Smooth muscle cell (in vitro differentiated cells): ENCODE data around the gene CTF1. TPM values are rescaled to one million over a fixed set of nuclear protein-coding genes. Genes with fewer than 3 reads are reported as not detected.

ENCODE experiments used
- DNase-seq: peaks from one replicate; lab custom pipeline; 2025; ENCODE audit not compliant: unreplicated experiment; lab: John Stamatoyannopoulos, UW
- H2AFZ ChIP-seq: fragments of 200-600 bp; sonication (generic); 2 replicates; pipeline ENCODE4 v1.6.0; 2016; ENCODE audit warnings: antibody characterized with exemption, low read depth, mild to moderate bottlenecking
- H3F3A ChIP-seq: fragments of 200-600 bp; sonication (generic); 2 replicates; pipeline ENCODE4 v1.6.0; 2017; ENCODE audit warnings: antibody characterized with exemption, low read depth
- H3K27ac ChIP-seq: fragments of 200-600 bp; sonication (generic); 2 replicates; pipeline ENCODE4 v1.5.1; 2016; ENCODE audit warnings: low read depth, mild to moderate bottlenecking
- H3K27me3 ChIP-seq: fragments of 200-600 bp; sonication (generic); 2 replicates; pipeline ENCODE4 v1.6.1; 2016; ENCODE audit warnings: low read depth, mild to moderate bottlenecking
- H3K36me3 ChIP-seq: fragments of 200-600 bp; sonication (generic); 2 replicates; pipeline ENCODE4 v1.5.1; 2016; ENCODE audit warnings: low read depth
- H3K4me1 ChIP-seq: fragments of 200-600 bp; sonication (generic); 2 replicates; pipeline ENCODE4 v1.5.1; 2016; ENCODE audit warnings: low read depth
- H3K4me2 ChIP-seq: fragments of 200-600 bp; sonication (generic); 2 replicates; pipeline ENCODE4 v1.6.0; 2016; ENCODE audit warnings: mild to moderate bottlenecking
- H3K4me3 ChIP-seq: fragments of 200-600 bp; sonication (generic); 2 replicates; pipeline ENCODE4 v1.5.1; 2016; ENCODE audit warnings: mild to moderate bottlenecking
- H3K79me2 ChIP-seq: fragments of 200-600 bp; sonication (generic); 2 replicates; pipeline ENCODE4 v1.6.0; 2016; ENCODE audit warnings: low read depth, mild to moderate bottlenecking
- H3K9ac ChIP-seq: fragments of 200-600 bp; sonication (generic); 2 replicates; pipeline ENCODE4 v1.6.0; 2016; ENCODE audit warnings: low read depth
- H3K9me3 ChIP-seq: fragments of 200-600 bp; sonication (generic); replicated peaks from 2 replicates; pipeline ENCODE4 v1.5.1; 2016; ENCODE audit warnings: low read depth
- H4K20me1 ChIP-seq: fragments of 200-600 bp; sonication (generic); 2 replicates; pipeline ENCODE4 v1.6.0; 2016; ENCODE audit warnings: low read depth
- WGBS: methylation state at CpG from one replicate; pipeline ENCODE4 v1.1.7; 2016; ENCODE audit warnings: low lambda C conversion rate; 5-methylcytosine and 5-hydroxymethylcytosine counted together
- polyA plus RNA-seq: library from polyadenylated mRNA; unstranded; fragments of >200 nt; fragmentation: Nextera tagmentation; extraction: Ambion mirVana; gene quantifications from 2 replicates; pipeline ENCODE4 v1.2.1, GENCODE V29; 2016
- total RNA-seq: library from RNA; depleted of rRNA; stranded (reverse); fragments of >200 nt; gene quantifications from 2 replicates; pipeline ENCODE4 v1.2.3, GENCODE V29; 2014
- TF ChIP-seq, protein P1 (sequence below): fragments of 200-600 bp; sonication (generic); IDR thresholded peaks from 2 replicates; pipeline ENCODE4 v1.5.1; 2017; ENCODE audit warnings: borderline replicate concordance, mild to moderate bottlenecking, antibody characterized with exemption; ENCODE audit not compliant: insufficient read depth, poor library complexity, severe bottlenecking

The CTF1 gene
- total and polyA plus RNA-seq, 2 experiments from 2014 or later = 0.76 to 8.1 TPM

DNA sequence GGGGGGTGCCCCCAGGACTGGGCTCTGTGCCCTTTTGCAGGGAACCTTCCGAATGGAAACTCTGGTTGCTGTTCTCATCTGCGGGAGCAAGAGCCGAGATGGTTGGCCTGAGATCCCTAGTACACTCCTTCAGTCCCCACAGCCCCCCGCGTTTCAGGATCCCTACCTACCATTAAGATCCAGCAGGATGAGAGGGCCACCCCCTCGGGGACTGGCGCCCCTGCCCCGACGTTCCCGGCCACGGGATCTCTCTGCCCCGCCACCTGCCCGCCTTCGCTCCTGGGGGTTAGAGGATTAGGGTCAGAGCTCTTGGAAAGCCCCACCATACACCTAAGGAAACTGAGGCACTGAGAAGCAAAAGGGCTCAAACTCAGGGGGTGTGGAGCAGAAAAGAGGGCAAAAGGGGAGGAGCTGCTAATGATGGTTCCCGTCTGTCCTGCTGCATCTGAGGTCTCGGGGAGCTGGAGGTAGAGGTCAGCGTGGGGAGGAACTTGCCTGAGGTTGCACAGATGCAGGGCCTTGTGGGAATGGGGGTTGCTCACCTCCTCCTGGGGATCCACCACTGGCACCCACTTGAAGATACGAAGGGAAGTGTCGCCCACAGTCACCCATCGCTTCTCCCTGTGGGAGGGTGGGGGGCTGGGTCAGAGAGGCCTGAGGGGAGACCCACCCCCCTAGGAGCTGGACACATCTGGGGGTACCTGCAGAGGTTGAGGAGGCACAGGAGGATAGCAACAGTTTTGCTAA lies 3.6 kb upstream of the CTF1 start:
- H3K4me2 ChIP-seq = peak overlapping the region; percentile 95
- TF ChIP-seq, protein P1, sequence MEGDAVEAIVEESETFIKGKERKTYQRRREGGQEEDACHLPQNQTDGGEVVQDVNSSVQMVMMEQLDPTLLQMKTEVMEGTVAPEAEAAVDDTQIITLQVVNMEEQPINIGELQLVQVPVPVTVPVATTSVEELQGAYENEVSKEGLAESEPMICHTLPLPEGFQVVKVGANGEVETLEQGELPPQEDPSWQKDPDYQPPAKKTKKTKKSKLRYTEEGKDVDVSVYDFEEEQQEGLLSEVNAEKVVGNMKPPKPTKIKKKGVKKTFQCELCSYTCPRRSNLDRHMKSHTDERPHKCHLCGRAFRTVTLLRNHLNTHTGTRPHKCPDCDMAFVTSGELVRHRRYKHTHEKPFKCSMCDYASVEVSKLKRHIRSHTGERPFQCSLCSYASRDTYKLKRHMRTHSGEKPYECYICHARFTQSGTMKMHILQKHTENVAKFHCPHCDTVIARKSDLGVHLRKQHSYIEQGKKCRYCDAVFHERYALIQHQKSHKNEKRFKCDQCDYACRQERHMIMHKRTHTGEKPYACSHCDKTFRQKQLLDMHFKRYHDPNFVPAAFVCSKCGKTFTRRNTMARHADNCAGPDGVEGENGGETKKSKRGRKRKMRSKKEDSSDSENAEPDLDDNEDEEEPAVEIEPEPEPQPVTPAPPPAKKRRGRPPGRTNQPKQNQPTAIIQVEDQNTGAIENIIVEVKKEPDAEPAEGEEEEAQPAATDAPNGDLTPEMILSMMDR = no peak
- H3K79me2 ChIP-seq = peaks cover 29% of the 10 kb centered on the region
- H3F3A ChIP-seq = peaks cover 20% of the 10 kb centered on the region
- no peak for DNase-seq
- peak overlapping the region; percentile 84 for H3K9ac ChIP-seq
- 90% methylated on average over 19 of the region's 20 CpGs for WGBS
- no peak overlapping the region for H3K27ac ChIP-seq
- no peaks in the 10 kb centered on the region for H3K9me3 ChIP-seq
- H3K4me1 ChIP-seq = peaks cover 20% of the 10 kb centered on the region
- peak overlapping the region; percentile 86 for H3K4me3 ChIP-seq
- H4K20me1 ChIP-seq = no peaks in the 10 kb centered on the region
- H3K36me3 ChIP-seq = no peaks in the 10 kb centered on the region
- no peaks in the 10 kb centered on the region for H3K27me3 ChIP-seq
- no peak overlapping the region for H2AFZ ChIP-seq

DNA sequence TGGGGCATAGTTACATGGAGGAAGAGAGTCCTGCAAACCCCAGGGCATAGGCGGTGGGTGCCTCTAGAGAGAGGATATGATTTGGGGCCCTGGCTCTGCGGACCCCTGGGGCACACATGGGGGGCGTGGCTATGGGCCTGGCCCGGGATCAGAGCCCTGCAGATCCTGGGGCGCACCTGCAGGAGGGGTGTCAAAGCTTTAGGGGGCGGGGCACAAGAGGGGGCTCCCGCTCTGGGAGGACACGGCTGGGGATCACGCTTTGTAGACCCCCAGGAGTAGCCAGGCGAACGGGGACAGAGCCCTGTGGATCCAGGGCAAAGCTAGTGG lies 3.0 kb upstream of the CTF1 start:
- H3K27me3 ChIP-seq = no peaks in the 10 kb centered on the region
- no peaks in the 10 kb centered on the region for H3K9me3 ChIP-seq
- H3K9ac ChIP-seq = peak overlapping the region; percentile 84
- H3K4me1 ChIP-seq = peaks cover 20% of the 10 kb centered on the region
- H3K79me2 ChIP-seq = peaks cover 29% of the 10 kb centered on the region
- TF ChIP-seq, protein P1 = no peak
- no peaks in the 10 kb centered on the region for H3K36me3 ChIP-seq
- H4K20me1 ChIP-seq = no peaks in the 10 kb centered on the region
- H2AFZ ChIP-seq = peak overlapping the region; percentile 60
- WGBS = 11% methylated on average over 1 of the region's 11 CpGs
- DNase-seq = no peak
- peak overlapping the region; percentile 42 for H3K27ac ChIP-seq
- peak overlapping the region; percentile 86 for H3K4me3 ChIP-seq
- peaks cover 20% of the 10 kb centered on the region for H3F3A ChIP-seq
- peak overlapping the region; percentile 95 for H3K4me2 ChIP-seq

DNA sequence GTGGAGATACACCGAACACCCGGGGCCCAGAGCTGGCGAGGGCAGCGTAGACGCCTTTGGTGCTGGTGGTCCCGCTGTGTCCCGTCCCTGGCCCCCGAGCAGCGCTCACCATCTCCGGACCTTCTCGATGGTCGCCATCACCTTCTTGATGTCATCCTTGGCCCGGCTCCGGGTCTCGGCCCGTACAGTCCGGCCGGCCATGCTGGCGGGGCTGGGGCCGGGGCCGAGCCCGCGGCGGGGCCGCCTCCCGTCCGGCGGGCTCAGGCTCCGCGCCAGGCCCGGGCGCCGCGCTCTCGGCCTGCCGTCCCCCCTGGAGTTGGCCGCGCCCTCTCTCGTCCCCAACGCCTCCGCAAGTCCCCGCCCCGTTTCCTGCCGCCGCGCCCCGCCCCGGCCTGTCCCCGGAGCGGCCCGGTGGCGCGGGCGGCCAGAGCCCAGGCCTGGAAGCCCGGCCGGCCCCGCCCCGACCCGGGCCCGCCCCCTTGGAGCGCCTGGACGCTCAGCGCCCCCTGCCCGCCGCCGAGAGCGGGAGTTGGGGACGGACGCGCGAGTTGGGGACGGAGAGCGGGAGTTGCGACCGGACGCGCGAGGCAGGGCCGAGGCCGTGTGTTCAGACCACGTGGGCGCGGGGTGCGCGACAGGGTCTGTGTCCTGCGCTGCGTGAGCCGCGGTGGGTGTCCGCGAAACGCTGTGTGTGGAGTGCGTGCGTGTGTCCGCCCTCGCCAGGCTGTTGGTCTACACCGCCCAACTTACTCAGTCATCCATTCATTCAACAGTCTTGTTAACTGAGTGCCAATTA lies 2.5 kb upstream of the CTF1 start, which contains the start of gene BCL7C:
TSS of gene BCL7C (minus strand) at position 334 of the 796 bp plus-strand sequence. CDS start at position 201, 133 bp downstream.
- Histone ChIP-seq H3K4me1 (peaks cover 20% of the 10 kb centered on the region), H3K9ac (peak within 1 kb of the TSS; percentile 84), H4K20me1 (no peaks in the 10 kb centered on the region), H2AFZ (peak within 1 kb of the TSS; percentile 72), H3K79me2 (peaks cover 25% of the 10 kb centered on the region), H3F3A (peaks cover 20% of the 10 kb centered on the region), H3K4me3 (peak within 1 kb of the TSS; percentile 86), H3K27ac (peak within 1 kb of the TSS; percentile 98), H3K27me3 (no peaks in the 10 kb centered on the region), H3K9me3 (no peaks in the 10 kb centered on the region), H3K4me2 (peak within 1 kb of the TSS; percentile 95), H3K36me3 (no peaks in the 10 kb centered on the region)
- 2% methylated on average over 72 of the region's 97 CpGs for WGBS
- peak; percentile 83 for DNase-seq
- TF ChIP-seq, protein P1 = peak; percentile 34
